Mammary microvascular endothelial cell (primary cell): ENCODE measurements around the gene MFN1. TPM values are rescaled to one million over a fixed set of nuclear protein-coding genes. Genes with fewer than 3 reads are reported as not detected.

Experiments
- total RNA-seq: library from RNA; depleted of rRNA; stranded (reverse); fragments of >200 nt; gene quantifications from 2 replicates; pipeline ENCODE4 v1.2.3, GENCODE V29; 2015

MFN1 gene
- 29.6 and 30.4 TPM in 2 replicates for total RNA-seq

DNA sequence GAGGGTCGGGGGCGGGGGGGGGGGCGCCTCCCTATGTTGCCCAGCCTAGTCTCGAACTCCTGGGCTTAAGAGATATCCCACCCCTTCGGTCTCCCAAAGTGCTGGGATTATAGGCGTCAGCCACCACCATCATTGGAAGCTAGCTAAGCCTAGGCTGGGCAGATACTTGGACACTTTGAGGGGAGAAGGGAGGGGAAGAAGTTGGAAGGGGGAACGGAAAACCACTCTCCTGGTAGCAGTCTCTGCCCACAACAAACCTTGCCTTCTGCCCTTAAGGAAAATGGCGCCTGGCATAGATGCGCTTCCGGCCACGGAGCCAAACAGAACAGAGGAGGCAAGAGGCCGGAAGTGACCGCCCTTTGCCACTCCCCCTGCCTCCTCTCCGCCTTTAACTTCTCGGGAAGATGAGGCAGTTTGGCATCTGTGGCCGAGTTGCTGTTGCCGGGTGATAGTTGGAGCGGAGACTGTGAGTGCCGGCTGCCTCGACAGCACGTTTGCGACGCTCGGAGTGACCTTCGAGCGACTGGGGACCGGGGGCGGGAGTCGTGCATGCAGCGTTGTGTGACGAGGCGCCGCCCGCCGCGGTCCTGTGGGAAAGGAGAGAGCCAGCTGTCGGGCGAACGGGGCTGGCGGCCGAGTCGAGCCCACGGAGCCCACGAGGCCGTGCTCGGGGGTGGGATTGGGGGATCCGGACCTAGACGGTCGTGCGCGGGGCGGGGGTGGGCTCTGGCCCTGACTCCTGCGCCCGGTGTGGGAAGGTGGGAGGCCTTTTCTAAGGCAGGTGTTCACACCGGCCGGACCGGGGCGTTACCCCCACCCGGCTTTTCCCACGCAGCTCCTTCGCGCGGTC, at the start of gene MFN1:
TSS of gene MFN1 (plus strand) at position 365 of the 850 bp plus-strand sequence. CDS start 1,143 bp downstream, outside the sequence.

GRCh38 chr3:179322286-179323196, 25.0 kb upstream of the MFN1 start, which contains the start of gene ZNF639:
Gene ZNF639, plus strand, starts transcription at chr3:179323031. Its CDS starts 5,263 bp downstream, at chr3:179328294.

Other genes with a start within 250 kb of the MFN1 start
- 13.4 and 14.8 TPM in 2 replicates for gene PIK3CA, start 199.4 kb upstream of the MFN1 start, total RNA-seq
- gene KCNMB3, start 96.6 kb upstream of the MFN1 start, total RNA-seq = 0.33 and 1.4 TPM in 2 replicates
- 30.2 and 37.6 TPM in 2 replicates for gene ZNF639, start 24.7 kb upstream of the MFN1 start, total RNA-seq
- gene GNB4, start 103.8 kb downstream of the MFN1 start, total RNA-seq = 35.8 and 36.5 TPM in 2 replicates
- 110 and 117 TPM in 2 replicates for gene ACTL6A, start 215.2 kb downstream of the MFN1 start, total RNA-seq